GM18909 (cell line): ENCODE data around the gene ATL1.

Experiments used
- ATAC-seq: cut with Tn5 transposase; IDR thresholded peaks from one replicate; pipeline ENCODE4 v1.9.1; 2021; ENCODE audit warnings: mild to moderate bottlenecking; ENCODE audit not compliant: unreplicated experiment, poor library complexity

ATL1 gene

DNA sequence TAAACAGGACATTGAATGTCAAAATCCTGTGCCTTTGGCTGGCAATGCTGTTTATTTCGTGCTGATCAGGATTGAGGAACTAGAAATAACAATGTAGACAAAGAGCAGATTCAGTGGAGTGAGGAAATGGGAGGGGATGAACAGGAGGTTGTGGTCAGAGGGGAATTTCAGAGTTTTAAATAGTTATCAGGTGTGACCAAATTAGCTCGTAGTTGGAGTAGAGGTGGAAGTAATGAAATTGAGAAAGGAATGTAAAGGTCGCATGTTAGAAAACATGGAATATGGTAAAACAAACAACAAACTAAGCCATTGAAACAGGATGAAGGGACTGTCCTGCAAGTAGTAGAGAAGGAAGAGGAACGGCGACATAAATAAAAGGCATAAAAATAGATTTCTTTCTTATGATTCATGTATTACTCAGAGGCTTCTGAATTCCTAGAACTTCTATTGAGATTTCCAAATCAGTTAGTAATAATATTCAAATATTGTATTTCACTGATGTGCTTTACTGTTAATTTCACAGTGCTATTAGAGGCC is 117.7 kb downstream of the ATL1 start:
- peak; percentile 48 for ATAC-seq

DNA sequence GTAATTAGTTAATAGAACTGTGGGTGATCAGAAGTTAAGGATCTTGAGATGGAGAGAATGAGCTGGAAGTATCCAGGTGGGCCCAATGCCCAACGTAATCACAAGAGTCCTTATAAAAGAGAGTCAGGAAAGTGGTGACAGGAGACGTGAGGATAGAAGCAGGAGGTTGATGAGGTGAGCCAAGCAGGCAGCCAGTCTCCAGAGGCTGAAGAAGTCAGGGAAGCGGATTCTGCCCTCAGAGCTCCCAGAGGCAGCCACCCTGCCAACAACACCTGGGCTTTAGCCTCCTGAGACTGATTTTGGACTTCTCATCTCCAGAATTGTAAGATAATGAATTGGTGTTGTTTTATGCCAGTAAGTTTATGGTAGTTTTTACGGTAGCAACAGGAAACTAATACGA is 118.2 kb downstream of the ATL1 start:
- no peak for ATAC-seq

DNA sequence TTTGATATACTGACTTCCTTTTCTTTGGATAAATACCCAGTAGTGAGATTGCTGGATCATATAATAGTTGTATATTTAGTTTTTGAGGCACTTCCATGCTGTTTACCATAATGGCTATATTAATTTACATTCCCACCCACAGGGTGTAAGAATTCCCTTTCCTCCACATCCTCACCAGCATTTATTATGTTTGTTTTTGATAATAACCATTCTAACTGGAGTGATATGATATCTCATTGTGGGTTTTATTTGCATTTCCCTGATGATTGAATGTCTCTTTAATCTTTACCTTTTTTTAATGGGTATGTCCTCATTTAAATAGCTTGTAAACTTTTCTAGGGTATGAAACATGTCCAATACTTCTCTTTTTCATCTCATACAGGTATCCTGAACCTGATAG is 119.7 kb downstream of the ATL1 start:
- ATAC-seq, result no peak
